ENCODE data around the gene CSNK1D.

CSNK1D gene

DNA sequence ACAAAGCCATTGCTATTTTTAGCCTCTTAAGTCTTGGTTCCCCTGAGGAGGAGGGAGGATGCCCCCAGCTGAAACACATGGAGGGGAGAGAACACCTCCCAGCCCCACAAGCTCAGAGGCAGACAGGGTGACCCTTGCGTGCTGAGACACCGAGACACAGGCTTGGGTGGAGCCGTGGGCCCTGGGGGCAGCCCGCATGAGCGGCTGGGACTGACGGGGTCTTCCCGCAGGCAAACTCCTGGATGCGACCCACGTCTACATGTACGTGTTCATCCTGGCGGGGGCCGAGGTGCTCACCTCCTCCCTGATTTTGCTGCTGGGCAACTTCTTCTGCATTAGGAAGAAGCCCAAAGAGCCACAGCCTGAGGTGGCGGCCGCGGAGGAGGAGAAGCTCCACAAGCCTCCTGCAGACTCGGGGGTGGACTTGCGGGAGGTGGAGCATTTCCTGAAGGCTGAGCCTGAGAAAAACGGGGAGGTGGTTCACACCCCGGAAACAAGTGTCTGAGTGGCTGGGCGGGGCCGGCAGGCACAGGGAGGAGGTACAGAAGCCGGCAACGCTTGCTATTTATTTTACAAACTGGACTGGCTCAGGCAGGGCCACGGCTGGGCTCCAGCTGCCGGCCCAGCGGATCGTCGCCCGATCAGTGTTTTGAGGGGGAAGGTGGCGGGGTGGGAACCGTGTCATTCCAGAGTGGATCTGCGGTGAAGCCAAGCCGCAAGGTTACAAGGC, 34.9 kb downstream of the CSNK1D start:
- no peak for DNase-seq

DNA sequence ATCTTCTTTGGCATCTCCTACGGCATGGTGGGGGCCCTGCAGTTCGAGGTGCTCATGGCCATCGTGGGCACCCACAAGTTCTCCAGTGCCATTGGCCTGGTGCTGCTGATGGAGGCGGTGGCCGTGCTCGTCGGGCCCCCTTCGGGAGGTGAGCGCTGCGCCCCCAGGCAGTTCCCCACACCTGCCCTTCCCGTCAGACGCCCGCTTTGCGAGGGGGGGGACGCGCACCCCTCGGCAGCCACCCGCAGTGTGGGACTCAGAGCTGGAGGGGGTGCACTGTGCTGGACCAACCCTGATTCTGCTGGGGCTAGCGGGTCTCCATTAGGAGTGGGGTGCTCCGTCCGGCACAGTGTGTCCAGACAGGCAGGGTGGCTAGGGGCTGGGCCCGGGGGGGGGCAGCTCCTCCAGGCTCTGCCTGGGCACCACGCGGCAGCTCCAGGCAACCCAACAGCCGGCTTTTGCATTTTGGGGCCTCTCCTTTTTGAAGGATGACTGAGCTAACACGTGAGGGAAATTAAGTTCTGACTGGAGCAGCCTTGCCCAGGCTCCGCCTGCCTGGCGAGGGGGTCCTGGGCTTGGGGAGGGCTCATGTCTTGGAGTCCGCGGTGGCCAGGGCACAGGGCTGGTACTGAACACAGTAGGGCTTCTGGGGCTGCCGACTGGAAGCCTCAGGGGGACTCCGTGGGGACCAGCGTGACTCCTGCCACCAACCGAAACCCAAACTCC, 35.6 kb downstream of the CSNK1D start:
- no peak for DNase-seq

DNA sequence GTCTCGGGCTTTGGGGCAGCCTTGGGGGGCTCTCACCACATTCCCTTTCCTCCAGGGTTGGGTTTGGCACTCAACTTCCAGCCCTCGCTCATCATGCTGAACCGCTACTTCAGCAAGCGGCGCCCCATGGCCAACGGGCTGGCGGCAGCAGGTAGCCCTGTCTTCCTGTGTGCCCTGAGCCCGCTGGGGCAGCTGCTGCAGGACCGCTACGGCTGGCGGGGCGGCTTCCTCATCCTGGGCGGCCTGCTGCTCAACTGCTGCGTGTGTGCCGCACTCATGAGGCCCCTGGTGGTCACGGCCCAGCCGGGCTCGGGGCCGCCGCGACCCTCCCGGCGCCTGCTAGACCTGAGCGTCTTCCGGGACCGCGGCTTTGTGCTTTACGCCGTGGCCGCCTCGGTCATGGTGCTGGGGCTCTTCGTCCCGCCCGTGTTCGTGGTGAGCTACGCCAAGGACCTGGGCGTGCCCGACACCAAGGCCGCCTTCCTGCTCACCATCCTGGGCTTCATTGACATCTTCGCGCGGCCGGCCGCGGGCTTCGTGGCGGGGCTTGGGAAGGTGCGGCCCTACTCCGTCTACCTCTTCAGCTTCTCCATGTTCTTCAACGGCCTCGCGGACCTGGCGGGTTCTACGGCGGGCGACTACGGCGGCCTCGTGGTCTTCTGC, 36.3 kb downstream of the CSNK1D start:
- no peak for DNase-seq

DNA sequence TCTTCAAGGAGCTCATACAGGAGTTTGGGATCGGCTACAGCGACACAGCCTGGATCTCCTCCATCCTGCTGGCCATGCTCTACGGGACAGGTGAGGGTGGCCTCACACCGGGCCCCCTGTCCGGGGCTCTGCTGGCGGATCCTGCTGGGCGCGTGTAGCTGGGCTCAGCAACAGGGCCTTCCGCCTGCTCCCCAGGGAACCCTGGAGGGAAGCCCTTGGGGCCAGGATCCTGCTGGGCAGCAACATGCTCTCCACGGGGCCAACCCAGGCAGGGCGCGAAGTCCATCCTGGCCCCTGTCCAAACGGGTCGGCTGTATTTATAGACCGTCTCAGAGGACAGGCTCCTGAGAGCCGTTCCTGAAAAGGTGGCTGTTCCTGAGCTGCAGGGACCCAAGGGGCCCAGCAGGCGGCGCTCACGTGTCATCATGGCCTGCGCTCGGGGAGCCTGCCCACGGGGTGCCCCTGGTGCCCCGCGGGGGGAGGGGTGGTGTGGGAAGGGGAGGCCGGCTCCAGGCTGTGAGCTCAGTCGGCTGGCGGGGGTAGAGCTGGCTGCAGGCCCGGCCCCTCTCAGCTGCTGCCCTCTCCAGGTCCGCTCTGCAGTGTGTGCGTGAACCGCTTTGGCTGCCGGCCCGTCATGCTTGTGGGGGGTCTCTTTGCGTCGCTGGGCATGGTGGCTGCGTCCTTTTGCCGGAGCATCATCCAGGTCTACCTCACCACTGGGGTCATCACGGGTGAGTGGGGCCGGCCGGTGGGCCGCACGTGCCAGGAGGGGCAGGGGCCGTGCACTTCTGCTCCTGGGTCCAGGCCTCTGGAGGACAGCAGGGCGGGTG, 37.1 kb downstream of the CSNK1D start:
- DNase-seq: no peak

DNA sequence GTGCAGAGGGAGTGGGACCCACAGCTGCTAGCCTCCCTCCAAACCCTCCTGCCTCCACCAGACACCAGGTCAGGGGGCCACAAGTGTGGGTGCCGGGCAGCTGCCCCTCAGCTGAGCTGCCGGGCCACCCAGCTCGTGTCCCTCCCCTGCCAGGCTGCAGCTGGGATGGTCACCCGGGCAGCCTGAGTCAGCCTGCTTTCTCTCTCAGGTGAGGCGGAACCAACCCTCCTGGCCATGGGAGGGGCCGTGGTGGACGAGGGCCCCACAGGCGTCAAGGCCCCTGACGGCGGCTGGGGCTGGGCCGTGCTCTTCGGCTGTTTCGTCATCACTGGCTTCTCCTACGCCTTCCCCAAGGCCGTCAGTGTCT, 37.7 kb downstream of the CSNK1D start:
- no peak for DNase-seq

DNA sequence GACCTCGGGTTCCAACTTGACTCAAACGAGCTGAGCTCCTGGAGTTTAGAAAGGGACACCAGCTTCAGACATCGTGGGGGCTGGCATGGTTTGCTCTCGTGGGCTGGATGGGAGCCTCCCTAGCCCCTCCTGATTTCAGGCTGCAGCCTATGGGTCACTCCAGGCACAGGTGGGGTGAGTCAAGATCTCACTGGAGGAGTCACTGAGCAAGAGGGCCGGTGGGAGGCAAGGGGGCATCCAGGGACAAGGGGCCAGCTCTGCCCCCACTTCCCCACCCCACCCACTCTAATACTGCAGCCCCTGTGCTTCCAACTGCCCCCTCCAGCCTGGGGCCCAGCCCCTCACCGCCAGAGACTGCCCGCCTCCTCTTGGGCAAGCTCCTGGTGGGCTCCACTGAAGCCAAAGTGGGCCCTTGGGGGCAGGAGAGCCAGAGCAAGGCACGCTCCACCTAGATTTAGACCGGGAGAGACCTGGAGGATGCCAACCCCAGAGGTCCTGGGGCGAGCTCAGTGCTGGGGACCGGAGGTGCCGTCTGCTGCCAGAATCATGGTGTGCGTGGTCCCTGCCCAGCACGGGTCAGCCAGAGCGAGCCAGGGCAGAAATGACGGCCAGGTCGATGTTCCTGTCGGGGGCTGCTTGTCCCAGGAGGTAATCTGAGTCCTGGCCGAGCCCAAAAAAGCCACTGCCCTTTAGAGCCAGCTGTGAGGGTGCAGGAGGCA, 38.3 kb downstream of the CSNK1D start:
- no peak for DNase-seq

DNA sequence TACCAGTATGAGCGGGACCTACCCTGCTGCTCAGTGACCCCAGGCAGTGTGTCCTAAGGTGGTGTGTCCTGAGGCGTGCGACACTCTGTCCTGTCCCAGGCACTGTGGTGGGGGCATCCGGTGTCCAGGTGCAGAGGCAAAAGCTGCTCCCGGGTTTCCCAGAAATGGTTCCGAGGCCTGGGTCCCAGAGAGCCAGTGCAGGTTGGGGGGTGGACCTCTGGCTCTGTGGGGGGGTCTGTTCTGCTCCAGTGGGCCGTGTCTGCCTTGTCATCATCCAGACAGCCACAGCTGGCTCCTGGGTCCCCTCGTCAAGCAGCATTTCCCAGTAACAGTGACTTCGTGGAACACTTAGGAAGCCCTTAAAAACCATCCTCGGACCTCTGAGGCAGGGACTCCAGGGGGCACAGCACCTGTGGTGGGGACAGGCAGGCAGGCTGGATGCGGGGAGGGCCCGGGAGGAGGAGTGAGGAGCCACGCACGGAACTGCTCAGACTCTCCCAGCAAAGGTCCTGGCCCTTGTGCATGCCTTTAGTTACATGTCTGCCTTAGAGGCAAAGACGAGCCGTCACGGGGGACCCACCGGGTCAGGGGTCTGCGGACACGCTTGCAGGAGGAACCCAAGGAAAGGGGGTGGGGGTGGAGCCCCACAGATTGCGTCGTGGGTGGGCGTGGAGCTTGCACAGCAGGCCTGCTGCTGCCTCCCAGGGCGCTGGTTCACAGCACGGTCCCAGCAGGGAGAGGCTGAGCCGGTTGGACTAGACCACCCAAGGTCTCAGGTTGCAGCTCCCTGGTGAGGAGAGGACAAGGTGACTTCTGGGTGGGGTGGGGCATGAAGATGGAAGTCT, 39.1 kb downstream of the CSNK1D start:
- DNase-seq: no peak

DNA sequence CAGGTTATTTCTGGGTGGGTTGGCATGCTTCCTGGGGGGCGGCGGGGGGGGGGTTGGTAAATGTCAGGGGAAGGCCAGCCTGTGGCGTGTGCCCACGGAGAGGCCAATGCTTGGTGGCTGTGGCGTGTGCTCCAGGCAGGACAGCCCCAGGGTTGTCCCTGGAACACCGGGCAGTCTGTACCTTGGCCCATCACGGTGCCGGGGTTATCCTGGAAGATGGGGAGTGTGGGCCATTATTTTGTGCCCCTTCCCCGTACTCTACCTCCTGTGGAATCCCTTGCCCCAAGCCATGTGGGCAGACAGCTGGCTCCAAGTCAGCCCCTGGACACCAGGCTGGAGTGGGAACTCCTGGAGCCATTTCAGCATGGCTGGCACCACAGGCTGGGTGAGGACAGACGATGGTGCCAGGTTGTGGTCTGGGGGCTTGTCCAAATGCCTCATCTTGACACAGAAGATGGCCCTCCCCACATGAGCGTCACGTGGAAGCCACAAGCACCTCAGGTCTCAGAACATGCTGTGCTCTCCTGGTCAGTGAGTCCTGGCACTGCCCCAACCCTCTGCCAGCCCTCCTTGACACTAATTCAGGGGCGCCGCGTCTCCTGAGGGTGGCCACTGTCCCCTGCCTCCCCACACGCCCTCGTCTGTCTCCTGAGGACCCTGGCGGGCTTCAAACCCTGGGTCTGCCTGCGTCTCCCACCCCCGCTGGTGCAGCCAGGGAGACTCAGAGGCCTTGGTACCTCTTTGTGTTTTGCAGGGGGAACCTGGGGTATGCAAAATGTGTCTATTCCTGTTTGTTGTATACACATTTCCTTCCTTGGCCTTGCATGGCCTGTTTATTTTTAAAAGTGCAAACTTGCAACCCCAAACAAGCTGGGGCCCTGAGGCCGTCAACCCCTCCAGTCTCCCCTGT, 40.4 kb downstream of the CSNK1D start:
- DNase-seq: no peak

DNA sequence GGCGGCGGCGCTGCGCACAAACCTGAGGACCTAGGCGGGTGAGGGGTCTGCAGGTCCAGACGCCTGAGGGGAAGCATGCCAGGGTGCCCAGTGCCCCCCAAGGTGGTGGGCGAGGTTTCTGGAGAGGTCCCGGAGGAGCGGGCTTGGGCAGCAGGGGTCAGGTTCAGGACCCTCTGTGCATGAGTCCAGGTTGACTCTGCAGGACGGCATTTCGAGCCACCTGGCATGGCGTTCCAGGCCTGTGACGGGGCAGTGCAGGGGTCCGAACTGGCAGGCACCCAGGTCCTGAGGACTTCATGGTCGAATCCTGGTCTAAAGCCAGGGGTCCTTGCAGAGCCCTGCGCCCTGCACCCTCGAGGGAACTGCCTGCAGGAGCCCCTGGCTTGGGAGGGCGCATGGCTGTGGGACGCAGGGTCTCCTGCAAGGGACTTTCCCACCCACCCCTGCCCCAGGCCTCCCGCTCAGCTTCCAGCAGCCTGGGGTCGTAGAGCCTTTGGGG, 41.1 kb downstream of the CSNK1D start:
- no peak for DNase-seq

DNA sequence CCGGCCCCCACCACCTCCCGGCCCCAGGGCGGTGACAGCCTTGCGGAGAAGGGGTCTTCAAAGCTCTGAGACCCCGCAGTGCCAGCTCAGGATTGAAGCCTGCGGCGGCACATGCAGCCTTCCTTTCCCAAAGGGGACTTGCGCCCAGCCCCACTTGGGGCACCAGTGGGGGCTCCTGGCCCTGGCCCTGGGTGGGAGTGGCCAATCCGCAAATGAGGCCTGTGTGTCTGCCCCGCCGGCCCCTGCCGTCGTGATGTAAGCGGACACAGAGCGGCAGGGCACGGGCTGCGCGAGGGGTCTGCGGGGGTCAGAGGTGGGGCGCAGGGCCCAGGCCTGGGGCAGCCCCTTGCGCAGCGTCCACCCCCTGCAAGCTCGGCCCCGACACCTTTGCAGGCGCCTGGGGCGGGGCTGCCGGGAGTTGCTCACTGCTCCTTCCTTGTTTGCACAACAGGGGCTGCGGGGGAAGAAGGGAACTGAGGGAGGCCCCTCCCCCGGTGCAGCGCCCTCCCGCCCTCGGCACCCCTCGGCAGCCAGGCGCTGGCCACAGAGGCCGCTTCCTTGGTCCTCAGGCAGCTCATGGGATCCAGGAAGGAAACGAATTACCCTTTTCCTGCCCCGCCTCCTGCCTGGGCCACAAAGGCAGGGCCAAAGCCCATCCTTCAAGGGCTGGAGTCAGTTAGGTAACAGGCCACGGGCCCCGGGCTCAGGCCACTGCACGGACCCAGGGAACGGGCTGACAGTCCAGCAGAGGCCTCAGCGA, 41.8 kb downstream of the CSNK1D start:
- DNase-seq: no peak

DNA sequence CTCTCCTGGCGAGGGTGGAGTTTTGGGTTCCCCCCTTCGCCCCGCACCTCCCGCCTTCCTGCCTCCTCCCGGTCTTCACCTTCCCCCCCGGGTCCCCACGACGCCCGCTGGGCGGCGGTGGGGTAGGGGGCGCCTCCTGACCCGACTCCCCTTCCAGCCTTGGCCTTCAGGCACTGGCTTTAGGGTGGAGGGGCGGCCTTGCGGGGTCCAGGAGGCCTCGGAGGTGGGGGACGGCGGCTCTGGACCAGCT, 42.3 kb downstream of the CSNK1D start:
- no peak for DNase-seq

DNA sequence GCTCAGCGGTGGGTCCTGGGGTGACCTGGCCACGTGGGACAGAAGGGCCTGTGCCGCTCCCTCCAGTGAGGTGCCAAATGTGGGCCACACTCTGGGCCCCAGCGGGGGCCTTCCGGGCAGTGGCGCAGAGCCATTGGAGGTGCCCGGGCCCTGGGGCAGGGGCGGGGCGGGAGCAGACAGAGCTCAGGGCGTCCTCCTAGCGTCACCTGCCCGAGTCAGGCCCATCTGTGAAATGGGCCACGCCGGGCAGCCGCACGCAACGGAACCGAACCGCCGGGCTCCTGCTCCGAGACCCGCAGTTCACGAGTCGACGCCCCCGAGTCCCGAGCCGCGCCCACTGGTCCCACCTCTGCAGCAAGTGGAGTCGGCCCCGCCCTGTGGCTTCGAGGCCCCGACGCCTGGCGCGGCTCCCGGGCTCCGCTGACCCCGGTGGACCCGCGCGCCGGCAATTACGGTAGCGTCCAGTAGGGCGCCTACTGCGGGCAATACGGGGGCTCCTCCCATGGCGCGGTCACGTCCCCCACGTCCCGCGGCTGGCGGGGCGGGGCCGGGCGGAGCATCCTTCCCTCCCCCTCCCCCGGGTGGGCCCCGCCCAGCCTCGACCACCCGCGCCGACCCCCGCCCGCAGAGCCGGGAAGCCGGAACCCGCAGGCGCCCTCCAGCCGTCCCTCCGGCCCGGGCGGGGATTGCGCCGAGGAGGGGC, 42.7 kb downstream of the CSNK1D start:
- no peak for DNase-seq

DNA sequence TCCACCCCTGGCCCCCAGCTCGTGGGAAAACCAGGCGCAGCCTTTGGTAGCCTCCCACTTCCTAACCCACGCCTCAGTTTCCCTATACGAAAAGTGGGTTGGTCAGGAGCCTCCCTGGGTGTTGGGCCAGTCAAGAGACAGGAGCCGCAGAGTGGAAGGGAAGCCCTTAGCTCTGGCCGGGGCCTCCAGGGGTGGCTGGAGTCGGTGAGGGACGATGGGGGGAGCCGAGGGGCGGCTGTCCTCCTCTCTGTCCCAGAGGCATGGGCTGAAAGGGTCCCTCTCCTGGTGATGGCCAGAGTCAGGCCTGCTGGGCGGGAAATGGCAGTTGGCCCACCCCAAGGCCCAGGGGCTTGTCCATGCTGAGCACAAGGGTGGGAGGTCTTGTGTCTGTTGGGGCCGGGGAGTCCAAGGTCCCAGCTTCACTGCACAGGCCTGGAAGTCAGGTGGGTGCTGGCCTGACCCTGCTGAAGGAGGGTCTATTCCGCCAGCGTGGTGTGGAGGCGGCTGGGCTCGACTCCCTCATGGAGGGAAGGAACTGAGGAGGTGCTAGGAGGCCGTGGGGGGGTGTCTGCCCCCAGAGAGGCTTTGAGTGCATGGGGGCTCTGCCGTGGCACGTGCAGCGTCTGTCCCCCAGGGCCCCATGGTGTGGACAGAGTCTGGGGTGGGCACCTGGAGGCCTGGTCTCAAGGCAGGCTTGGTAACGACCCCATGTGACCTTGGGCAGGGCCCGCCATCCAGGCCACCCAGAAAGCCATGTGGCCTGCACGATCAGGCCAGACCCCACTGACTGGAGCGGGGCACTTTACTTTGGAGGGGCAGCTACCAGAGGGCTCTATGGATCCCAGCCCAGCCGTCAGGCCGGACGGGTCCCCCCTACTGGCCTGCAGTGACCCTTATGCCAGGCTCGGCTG, 43.5 kb downstream of the CSNK1D start:
- DNase-seq: no peak

DNA sequence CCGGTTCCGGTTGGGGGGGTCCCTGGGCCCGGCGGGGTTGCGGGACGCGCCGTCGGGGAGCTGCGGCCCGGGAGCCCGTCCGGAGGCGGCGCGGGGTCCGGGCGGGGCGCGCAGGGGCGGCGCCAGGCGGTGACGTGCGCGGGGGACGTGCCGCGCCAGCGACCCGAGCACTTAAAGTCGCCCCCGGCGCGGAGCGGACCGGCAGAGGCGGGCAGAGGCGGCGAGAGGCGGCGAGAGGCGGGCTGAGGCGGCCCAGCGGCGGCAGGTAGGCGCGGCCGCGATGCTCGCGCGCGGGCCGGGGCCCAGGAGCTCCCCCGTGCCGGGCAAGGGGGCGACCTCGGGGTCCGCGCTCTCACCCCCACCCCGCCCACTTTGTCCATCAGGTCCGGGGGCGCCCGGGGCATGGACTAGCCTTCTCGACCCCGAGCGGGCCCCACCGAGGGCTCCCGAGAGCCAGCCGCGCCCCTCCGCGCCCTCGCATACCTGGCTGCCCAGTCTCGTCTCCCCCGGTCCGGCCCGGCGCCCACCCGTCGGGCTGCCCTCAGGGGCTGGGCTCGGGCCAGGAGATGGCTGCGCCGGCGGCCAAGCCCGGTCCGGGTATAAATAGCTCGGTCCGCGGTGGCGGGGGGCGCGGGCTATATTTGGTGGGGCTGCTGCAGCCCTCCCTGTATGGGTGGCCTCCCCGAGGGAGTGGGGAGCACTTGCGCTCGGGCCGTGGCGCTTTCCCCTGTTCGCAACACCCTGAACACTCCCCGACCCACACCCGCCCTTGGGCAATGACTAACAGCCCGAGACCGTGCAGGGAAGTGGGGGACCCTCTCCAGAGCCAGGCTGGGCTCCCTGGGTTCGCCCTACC, 44.4 kb downstream of the CSNK1D start, which contains the start of gene SLC16A3:
SLC16A3 (plus strand) TSS at position 201 of the 856 bp plus-strand sequence. CDS start 6,967 bp downstream, outside the sequence.
- no peak for DNase-seq

DNA sequence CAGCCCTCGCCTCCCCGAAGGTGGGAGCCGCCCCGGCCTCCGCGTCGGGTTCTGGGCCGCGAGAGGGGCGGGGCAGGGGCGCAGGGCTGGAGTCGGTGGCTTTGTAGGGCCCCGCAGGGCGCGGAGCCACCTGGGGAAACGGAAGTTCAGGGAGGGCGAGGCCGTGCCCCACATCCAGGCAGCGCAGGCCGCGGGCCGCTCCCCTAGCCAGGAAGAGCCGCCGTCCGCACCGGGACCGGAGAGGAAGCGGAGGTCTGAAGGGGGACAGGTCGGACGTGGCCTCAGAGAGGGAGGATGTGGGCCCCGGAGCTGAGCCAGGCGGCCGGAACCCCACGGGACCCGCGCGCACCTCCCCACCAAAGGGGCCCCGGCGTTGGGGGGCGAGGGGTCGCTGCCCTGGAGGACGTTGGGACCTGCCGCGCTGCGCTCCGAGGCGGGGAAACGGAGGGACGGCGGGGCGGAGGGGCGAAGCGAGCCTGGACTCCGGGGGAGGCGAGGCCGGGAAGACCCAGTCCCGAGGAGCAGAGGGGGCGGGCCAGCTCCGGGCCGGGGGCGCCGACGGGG, 45.1 kb downstream of the CSNK1D start:
- no peak for DNase-seq

DNA sequence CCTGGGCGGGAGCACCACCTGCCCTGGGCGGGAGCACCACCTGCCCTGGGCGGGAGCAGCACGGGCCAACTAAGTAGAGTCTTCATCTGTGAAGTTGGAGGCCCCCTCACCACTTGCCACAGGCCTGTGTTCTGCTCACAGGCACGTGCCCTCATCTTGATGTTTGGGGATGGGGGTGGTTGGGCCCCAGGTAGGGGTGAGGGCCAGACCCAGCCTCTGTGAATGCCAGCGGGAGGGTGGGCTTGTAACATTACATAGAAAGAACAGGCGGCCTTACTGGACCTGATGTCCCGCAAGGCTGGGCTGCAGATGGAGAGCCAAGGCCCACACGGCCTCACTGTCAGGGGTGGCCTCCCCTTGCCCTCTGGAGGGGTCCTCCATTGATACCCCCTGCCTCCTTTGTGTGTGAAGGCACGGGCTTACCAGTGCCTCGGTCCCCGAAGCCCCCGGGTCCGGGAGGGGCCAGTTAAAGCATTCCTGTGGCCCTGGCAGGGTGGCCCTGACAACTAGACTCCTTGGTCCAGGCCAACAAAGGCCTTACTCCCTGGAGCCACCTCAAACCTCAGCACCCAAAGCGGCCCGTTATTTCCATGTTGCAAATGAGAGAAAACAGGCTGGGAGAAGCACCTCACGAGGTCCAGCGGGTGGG, 45.7 kb downstream of the CSNK1D start:
- DNase-seq: no peak

All from NCI-H526 treated with DMSO at 0.1 percent for 48 hours (cell line).